Esophagus muscularis mucosa (tissue), 3 donors: ENCODE results near the gene SEPTIN10.

Experiments used
- CTCF ChIP-seq, 3 experiments: fragments of 200-600 bp in 2 of 3; fragments of 450-650 bp in 1 of 3; sonication (generic) in 2 of 3; IDR thresholded peaks; one replicate each; pipeline ENCODE4 v1.5.1; 2017 to 2019; ENCODE audit warnings: antibody characterized with exemption in 3 of 3, mild to moderate bottlenecking in 2 of 3, moderate library complexity in 1 of 3
- POLR2A ChIP-seq: fragments of 450-650 bp; IDR thresholded peaks from one replicate; pipeline ENCODE4 v1.6.1; 2017; ENCODE audit warnings: antibody characterized with exemption, moderate library complexity, mild to moderate bottlenecking, low read depth

GRCh38 chr2:109522063-109522374 lies 91.7 kb downstream of the SEPTIN10 start:
- TF ChIP-seq CTCF (IDR thresholded peaks at IDR 0.05) = no peak
- no peak for TF ChIP-seq POLR2A
